HUDEP-2 (cell line): ENCODE results near the gene EGFR.

Experiments
- DNase-seq, 76 experiments: peaks; one replicate each; lab custom pipeline; 2025; ENCODE audit not compliant: unreplicated experiment in 76 of 76; lab: John Stamatoyannopoulos, UW

EGFR gene

DNA sequence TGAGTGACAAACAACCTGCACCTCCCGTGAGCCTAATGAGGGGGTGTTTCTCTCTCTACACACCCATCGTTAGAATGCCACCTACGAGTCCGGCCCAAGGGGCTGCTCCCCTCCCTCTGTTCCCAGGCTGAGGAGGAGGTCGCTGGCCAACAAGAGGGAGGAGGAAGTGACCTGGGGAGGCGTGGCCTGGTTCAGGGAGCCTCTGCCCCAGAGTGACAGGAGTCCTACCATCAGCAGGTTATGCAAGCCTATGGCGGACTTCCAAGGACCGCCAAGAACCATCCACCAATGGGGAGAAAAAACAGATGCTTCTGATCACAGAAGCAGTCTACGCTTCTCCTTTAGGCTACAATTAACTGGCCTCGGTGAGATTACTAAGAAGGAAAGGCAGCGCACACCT is 12.3 kb upstream of the EGFR start:
- no peak for DNase-seq

DNA sequence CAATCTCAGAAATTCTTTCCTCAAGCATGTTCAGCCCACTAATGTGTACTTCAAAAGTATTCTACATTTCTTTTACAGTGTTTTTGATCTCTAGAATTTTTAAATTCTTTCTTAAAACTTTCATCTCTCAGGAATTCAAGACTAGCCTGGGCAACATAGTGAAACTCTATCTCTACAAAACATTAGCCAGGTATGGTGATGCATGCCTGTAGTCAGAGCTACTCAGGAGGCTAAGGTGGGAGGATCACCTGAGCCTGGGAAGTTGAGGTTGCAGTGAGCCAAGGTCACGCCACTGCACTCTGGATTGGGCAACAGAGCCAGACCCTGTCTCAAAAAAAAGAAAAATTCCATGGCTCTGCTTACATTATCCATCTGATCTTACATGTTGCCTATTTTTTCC is 5.0 kb upstream of the EGFR start:
- DNase-seq = no peak

DNA sequence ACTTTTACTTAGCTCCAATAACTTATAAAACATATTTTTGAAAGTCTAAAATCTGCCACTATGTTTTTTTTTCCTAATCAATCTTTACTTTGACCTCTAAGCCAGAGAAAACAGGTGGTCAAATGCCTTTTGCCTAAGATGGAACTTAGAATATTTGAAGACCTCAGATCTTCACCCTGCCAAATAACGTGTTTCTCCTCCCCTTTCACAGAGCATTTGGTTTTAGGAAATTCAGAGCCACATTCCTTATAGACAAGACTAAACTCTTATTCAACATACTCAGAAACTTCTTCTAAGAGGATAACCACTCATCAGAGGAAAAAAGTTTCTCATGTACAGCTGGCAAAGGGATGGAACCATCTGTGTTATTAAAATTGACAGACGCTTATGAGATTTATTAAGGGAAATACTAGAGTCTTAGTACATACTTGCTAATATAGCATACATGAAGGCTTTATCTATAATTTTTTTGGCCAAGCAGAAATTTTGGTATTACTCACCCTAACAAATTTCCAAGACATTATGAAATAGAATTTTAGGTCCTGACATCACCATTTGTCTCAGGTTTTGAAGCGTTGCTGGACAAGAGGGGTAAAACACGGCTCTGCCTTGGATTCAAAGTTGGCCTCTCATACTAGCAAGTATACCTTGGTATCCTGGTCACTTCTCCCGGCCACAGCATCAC is 2.6 kb upstream of the EGFR start:
- no peak for DNase-seq

DNA sequence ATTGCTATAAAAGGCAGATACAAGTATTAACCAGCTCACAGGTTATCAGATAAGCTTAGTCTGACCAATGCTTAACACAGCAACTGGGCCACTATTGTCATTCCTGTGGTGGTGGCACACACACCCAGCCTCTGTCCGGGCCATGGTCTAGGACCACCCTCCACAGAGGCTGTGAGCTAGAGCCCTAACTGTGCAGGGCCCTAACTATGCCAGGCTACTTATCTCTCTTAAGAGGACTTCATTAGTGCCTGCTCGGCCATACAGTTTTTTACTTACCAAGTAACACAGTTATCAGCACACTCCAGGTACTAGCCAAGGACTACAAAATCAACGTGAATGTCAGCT is 2.1 kb upstream of the EGFR start:
- DNase-seq = no peak

DNA sequence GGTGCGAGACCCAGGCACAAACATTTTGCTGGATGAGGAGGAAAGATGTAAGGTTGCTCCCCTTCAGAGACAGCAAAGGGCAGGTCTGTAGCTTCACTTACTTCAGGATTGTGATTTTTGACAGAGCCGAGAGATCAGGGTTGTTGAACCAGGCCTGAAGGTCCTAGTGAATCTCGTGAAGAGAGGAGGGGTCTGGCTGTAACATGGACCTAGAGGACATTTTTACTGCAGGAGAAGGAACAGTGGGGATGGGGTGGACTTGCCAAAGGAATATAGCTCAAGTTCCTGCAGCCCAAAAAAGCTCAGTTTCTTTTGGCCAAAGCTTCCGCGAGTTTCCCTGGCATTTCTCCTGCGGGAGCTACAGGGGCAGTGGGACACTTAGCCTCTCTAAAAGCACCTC is 976 bp upstream of the EGFR start:
- DNase-seq = no peak

DNA sequence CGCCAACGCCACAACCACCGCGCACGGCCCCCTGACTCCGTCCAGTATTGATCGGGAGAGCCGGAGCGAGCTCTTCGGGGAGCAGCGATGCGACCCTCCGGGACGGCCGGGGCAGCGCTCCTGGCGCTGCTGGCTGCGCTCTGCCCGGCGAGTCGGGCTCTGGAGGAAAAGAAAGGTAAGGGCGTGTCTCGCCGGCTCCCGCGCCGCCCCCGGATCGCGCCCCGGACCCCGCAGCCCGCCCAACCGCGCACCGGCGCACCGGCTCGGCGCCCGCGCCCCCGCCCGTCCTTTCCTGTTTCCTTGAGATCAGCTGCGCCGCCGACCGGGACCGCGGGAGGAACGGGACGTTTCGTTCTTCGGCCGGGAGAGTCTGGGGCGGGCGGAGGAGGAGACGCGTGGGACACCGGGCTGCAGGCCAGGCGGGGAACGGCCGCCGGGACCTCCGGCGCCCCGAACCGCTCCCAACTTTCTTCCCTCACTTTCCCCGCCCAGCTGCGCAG is 424 bp downstream of the EGFR start:
- DNase-seq = no peak

DNA sequence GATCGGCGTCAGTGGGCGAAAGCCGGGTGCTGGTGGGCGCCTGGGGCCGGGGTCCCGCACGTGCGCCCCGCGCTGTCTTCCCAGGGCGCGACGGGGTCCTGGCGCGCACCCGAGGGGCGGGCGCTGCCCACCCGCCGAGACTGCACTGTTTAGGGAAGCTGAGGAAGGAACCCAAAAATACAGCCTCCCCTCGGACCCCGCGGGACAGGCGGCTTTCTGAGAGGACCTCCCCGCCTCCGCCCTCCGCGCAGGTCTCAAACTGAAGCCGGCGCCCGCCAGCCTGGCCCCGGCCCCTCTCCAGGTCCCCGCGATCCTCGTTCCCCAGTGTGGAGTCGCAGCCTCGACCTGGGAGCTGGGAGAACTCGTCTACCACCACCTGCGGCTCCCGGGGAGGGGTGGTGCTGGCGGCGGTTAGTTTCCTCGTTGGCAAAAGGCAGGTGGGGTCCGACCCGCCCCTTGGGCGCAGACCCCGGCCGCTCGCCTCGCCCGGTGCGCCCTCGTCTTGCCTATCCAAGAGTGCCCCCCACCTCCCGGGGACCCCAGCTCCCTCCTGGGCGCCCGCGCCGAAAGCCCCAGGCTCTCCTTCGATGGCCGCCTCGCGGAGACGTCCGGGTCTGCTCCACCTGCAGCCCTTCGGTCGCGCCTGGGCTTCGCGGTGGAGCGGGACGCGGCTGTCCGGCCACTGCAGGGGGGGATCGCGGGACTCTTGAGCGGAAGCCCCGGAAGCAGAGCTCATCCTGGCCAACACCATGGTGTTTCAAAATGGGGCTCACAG is 1.1 kb downstream of the EGFR start:
- no peak for DNase-seq

DNA sequence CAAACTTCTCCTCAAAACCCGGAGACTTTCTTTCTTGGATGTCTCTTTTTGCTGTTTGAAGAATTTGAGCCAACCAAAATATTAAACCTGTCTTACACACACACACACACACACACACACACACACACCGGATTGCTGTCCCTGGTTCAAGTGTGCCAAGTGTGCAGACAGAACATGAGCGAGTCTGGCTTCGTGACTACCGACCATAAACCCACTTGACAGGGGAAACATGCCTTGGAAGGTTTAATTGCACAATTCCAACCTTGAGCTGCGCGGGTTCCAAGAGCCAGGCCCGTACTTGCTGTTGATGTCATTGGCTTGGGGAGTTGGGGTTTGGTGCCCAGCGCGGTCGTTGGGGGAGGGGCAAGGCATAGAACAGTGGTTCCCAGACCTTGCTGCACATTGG is 1.7 kb downstream of the EGFR start:
- DNase-seq = no peak

DNA sequence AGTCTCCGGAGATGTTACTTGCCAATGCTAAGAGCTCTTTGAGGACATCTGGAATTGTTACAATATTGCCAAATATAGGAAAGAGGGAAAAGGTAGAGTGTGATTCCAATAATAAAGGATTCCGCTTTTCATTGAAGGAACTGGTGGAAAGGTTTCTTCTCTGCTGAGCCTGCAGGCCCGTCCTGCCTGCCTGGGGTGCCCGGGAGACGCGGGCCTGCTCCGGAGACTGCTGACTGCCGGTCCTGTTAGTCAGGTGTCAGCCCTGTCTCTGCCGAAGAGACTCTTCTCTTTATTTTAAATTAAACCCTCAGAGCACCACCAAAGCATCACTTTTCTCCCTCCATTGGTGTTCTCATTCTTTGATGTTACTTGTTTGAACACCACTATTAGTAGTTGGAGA is 2.2 kb downstream of the EGFR start:
- no peak for DNase-seq

DNA sequence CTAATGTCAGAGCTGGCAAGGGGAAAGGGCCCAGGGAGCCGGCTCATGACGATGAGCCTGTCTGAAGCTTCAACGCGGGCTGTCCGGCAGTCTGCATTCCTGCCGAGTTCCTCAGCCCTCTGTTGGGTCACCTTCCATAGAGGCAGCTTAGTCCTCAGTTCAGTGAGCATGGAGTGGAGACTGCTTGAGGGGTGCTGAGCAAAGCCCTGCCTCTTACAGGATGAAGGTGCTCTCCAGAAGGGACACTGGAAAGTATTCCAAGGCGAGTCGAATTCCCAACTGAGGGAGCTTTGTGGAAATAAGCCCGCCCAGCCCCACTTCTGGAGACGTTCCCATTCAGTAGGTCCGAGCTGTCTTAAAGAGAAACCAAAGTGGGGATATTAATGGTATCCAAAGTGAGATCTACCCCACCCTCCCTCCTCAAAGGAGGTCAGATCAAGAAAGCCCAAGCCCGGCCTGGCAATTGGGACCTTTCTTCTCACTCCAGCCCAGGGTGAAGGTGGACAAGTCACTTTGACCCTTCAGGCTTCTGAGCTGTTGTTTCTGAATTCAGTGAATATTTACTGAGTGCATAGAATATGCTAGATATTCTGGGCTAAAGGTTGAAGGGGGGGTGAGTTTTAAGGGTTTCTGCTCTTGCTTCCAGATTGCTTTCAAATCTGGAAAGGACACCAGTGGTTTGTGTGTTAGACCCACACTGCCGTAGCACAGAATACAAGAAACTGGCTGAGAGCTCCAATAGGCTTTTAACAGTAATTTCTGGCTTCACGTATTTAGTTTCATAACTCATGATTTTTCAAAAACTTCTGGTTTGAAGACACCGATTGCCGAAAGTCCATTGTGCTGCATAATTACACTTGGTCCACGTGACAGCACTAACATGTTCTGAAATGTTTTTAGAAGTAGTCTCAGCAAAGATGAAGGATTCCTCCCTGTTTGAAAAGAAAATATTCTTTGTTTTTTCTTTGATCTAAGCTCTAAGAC is 3.5 kb downstream of the EGFR start:
- no peak for DNase-seq

DNA sequence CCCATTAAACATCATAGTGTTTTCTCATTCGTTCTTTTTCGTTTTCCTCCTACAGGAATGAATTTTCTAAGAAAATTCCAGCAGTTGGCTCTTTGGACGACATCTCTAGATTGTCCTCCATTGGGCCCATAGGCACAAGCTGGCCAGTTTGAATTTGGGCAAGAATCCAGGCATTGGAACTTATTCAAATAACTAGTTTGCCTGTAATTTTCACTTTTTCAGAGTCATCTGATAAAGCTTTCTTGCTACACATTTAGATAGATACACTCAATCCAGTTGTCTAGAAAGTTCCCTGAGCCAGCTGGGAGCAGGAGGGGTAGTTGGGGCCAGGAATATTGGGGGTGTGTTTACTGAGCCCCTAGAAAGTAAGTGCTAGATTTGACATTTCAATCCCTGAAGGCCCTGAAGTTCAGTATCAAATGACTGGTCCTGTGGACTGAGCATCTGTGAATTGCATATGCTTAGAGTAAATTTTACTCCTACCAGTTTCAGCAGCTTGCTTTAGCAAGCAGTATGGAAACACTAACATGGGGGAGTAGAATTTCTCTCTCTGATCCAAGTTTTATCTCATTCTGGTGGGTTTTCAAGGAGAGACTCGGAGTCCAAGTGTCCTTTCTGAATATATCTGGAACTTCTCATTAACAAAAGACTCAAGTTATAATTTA is 5.2 kb downstream of the EGFR start:
- no peak for DNase-seq

DNA sequence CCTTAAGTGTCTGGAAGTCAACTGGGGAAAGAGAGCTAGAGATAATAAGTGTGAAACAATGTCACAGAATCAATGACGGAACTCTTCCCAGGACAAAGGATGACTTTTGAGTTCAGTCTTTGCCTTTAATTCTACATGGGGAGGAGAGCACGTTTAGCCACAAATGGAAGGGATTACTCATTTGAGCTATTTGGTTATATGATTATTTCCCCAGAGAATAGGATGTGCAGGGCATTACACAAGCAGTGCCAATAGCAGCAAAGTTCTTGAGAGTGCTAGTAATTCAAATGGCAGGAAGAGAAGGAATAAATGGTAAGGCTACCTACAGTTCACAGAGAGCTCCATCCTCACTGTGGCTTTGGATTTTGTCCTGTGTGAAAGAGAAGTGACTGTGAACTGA is 6.0 kb downstream of the EGFR start:
- DNase-seq = no peak

DNA sequence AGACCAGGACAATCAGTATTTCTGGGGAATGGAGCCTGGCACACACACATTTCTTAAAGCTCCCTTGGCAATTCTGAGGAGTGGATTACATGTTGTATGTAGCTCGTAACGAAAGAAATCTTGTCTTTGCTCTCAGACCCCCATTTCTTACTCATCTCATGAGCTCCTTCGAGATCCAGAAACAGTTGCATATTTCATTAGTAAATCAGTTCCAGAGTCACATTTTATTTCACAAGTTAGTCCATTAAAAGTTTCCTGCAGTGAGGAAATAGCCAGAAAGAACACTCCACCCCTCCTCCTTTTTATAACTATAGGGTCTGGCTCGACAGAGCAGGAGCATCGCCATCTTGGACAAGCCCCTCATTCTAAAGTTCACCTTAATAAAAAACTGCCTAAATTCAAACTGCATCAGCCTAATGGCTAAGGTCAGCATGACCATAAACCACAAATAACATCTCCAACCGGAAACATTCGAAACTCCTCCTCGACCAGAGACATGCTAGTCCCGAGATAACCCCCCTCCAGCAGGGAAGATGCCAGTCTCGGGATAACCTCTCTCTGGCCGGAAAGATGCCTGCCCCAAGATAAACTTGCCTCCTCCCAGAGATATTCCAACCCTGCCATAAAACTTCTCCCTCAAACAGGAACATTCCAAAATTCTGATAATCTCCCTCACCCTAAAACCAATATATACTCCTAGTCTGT is 7.4 kb downstream of the EGFR start:
- DNase-seq = no peak

DNA sequence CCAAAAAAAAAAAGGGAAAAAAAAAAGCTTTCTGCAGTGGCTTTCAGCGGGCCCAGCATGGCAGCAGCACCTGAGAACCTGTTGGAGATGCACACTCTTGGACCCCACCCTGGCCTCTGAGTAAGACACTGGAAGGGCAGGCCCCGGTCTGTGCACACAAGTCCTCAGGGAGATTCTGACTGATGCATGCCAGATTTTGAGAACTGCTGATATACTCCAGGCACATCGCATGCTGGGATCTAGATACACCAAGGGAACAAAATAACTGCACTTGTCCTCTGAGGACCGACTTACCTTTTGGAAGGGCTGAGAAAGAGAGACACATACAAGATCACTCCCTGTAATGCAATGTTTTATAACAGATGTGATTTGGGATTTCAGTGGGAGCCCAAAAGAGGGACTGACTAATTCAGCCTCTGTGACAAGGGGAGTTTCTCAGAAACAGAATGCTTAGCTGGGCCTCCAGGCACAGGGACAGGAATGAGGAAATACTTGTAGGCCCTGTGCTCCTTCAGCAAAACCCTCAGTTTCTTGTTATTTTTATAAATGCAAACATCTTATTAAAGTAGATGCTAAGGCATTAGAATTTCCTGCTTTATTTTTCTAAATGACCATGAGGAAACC is 8.2 kb downstream of the EGFR start:
- DNase-seq = no peak

DNA sequence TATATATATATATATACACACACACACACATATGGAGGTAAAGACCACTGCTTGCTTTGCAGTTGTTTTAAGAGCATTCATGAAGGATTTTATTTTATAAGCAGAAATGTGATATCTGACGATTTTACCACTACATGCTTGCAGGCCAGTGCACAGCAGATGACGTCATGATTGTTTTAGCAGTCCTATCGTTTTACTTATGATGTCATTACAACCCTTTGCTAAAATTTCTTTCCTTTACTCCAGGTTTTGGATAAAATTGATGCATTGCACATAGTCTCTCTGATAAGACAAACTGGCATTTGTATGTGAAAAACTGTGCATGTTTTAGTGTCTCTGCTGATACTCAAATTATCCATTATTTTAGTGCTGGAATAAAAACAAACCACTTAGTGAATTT is 9.2 kb downstream of the EGFR start:
- DNase-seq = no peak

DNA sequence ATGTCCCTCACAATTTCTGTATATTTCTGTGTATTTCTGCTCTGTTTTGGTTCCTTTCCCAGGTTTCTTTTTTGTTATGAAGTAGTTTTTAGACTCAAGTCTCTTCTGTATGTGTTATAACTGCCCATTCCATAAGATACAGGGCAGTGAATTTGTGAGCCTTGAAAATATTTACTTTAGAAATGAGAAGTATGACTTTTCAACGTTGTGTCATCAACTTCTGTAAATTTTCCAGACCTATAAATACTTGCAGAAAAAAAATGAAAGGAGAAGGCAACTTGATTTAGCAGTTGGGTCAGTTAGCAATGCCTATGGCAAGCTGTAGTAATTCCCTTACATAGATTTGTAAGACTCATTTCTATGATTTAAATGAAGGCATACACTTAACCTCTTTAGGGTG is 11.5 kb downstream of the EGFR start:
- no peak for DNase-seq

DNA sequence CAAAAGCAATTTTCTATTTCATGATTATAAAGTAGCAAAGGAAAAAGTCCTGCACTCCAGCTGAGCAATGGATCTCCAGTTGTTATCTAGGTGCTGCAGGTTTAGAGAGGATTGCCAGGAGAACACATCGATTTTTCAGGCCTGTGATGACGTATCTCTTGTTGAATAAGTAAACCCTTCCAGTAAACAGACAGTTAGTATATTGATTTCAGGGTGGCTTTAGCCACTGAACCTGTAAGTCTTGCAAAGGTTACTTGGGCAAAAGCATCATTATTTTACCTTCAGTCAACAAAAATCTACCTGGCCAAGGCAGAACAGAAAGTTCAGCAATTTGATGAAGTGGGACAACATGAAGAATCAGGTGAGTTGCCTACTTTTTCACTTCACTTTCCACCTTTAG is 12.3 kb downstream of the EGFR start:
- DNase-seq = no peak

DNA sequence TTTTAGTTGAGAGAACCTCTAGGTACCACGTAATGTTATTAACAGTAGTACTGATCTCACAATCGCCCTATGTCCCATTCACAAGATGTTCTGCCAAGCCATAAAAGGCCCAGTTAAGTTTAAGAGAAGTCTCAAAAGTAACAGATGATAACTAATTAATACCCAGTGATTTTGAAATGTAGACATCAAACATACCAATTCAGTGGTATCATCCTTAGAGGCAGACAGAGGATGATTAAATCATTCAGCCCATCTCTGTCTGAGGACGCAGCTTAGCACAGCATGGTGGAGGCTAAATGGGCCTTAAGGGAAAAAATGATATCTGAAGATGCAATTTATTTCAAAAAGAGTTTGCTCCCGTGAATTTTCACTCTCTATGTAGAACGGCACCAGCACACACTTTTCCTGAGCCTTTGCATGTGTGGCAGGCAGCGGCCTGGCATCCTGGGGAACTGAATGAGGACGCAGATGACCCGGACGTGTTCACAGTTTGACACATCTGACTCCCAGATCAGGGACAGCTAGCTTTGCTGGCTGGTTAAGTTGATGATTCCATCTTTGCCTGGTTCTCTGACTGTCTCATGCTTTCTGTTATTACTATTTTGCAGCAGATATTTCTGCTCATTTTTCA is 13.4 kb downstream of the EGFR start:
- no peak for DNase-seq

DNA sequence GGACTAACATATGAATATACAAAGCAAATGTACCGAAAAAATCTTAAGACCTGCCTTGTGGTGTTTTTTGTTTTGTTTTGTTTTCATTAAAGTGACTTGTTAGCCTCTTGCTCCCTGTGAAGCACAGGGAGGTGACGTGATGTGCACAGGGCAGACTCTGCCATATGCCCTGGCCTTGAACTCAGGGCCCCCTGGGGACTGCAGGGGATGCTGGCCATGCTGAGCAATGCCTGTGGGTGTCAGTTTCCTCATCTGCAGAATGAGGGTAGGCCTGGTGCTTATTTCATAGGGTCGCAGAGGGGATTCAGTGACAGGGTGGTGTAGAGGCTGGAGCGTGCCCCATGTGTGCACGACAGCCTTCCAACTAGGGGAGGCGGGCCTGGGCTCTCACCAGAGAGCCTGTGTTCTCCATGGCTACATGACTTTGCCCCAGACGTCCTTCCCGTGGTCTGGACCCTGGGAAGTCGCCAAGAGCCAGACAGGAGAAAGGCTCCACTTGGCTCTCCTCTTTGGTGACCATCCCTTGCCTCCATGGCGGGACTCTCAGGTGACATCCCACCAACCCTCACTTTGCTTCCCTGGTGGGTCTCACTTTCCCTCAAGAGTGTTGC is 14.5 kb downstream of the EGFR start:
- DNase-seq = no peak
